Measurements from ENCODE around the gene LRGUK.

The LRGUK gene

DNA sequence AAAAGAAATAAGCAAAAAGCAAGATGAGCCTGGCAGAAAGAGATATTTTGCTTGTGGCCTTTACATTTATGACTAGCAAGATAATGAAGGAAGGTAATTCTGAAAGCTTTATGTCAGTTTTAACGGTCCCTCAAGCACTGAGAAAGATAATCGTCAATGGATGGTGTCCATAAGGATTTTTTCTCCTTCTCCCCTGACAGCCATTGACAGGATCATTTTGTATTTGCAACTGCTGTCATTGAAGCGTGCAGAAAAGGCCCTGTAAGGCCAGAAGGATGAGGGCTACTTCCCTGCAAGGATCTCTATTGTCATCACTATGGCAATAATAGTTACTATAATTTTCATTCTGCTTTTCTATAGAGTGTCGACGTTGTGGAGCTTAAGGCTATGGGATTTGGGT lies 994 bp upstream of the LRGUK start:
- no peak for DNase-seq (ENCODE audit: low read depth)

- no peak for DNase-seq (ENCODE audit: low read depth)
Observed at GRCh38 chr7:134126596-134126965, 559 bp upstream of the LRGUK start.

GRCh38 chr7:134128829-134129228 lies 1.7 kb downstream of the LRGUK start:
- DNase-seq (ENCODE audit: low read depth), result no peak

DNA sequence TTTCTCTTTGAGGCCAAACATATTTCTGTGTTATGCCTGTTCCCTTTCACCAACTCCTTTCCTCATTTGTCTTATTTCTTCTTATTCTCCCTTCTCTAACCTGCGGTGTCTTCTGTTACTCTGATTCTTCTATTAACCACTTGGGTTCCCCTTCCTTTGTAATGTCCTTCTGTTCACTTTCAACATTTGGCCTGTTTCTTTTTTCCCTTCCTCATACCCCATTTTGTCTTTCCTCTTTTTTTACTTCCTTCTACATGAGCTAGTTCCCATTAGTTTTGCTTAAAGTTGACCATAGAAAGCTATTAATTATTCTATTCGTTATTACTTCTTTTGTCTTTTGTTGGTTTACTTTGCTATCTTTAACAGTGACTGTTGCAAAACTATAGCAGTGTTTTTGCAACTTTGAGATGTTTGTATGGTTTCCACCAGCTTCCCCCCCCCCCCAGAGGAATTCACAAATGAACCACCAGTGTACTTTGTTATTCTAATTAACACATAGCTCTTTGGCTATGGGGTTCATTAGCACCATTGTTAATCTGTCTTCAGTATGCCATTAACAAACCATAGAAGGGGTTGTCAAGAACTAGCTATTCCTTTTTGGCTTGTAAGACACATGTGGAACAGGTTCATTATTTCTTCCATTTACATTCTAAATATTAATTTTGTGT lies 2.9 kb downstream of the LRGUK start:
- no peak for DNase-seq (ENCODE audit: low read depth)

DNA sequence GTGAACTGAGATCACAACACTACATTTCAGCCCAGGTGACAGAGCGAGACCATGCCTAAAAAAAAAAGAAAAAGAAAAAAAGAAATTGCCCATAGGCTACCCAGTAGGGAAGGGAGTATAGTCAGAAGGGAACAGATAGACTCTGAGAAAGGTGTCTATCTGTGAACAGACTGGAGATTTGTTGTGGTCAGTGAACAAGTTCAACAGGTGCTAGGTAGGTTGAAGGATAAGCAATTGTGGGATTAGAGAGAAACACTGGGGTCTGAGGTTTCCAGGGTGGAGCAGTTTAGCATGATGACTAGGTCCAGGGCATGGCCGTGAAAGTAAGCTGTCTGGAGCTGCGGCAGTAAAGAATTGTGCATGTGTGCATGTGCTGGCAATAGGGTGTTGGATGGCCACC lies 6.9 kb downstream of the LRGUK start:
- no peak for DNase-seq (ENCODE audit: low read depth)

GRCh38 chr7:134140889-134141867 lies 14.0 kb downstream of the LRGUK start:
- peak; percentile 20 for DNase-seq (ENCODE audit: low read depth)

DNA sequence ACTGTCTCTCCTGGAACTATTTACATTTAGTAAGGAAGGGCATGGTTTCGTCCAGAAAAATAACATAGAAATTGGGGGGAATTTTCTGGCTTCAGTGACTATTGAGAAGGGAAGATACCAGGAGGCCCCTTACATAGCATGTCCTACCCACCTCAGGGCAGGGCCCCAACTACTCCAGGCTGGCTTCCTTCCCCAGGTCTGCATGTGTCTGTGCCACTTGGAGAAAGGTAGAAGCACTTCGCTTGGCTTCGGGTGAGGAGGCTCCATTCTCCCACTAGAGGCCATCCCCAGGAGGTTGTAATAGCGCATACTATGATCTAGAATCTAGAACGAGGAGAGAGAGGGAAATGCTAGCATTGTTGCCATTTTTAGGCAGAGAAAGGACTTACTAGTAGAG lies 14.7 kb downstream of the LRGUK start:
- DNase-seq (ENCODE audit: low read depth), result no peak

- no peak for DNase-seq (ENCODE audit: low read depth)
Observed at GRCh38 chr7:134153493-134154136, 26.5 kb downstream of the LRGUK start.

- no peak for DNase-seq (ENCODE audit: low read depth)
Observed at GRCh38 chr7:134154581-134155130, 27.5 kb downstream of the LRGUK start.

DNA sequence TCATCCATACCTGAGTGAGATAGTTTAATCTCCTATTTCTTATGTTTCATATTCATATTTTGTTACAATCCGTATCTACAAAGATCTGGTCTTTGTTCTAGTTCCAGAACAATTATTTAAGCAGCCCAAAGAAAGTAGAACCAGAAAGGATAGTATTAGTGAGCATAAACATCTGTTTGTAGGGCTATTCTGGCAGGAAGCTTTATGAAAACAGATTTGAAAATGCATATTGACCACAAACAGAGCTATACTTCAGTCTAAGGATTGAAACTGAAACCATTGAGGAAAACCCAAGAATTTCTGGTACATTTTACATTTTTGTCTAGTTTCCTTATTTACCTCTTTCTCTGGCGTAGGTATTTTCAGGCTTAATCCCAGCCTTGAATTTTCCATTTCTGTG lies 28.1 kb downstream of the LRGUK start:
- DNase-seq (ENCODE audit: low read depth), result no peak

- no peak for DNase-seq (ENCODE audit: low read depth)
Observed at GRCh38 chr7:134155871-134156270, 28.7 kb downstream of the LRGUK start.

GRCh38 chr7:134165252-134165651 lies 38.1 kb downstream of the LRGUK start:
- no peak for DNase-seq (ENCODE audit: low read depth)

DNA sequence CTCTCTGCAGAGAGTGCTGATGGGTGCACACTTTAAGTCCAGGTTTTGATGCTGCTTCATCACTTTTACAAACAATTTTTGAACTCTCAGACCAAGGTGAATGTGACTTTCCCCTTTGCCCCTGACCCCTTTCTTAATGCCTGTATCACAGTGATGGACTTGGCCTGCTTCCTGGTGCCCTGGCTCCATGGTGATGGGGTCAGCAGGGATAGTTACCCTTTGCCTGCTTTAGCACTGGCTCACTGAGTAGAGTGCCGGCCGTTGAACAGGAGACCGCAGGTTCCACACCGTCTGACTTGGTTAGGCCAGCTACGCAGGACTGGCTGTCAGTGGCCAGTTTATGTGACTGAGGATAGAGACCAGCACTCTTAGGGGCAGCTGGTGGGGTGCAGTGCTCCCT lies 40.1 kb downstream of the LRGUK start:
- no peak for DNase-seq (ENCODE audit: low read depth)

GRCh38 chr7:134167841-134168240 lies 40.7 kb downstream of the LRGUK start:
- no peak for DNase-seq (ENCODE audit: low read depth)

GRCh38 chr7:134174795-134175261 lies 47.7 kb downstream of the LRGUK start:
- DNase-seq (ENCODE audit: low read depth), result no peak

DNA sequence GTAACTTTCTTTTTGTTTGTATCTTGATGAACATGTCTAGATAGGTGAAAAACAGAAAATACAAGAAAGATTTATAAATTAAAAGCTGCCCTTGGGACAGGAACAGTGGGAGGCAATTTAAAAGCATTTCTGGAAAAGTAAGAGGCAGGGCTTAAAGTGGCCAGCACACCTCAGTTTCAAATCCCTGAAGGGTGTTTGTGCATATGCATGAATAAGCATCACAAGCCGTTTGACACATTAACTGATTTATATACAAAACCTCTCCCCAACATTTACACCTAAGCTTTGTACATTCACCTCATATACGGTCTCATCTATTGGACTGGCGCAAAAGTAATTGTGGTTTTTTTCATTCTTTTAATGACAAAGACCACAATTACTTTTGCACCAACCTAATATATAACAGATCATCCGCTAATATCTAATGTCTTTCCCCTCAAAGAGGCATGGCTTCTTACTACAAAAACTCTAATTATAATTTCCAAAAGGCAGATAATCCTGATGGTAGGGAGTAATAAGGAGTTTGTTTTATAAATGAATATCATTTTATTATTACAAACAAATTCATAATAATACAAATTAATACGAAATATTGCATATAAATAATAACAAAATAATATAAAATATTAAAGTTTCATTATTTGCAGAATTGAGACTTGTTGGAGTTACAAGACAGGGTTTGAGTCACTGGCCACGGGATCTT lies 48.3 kb downstream of the LRGUK start:
- DNase-seq (ENCODE audit: low read depth), result no peak

DNA sequence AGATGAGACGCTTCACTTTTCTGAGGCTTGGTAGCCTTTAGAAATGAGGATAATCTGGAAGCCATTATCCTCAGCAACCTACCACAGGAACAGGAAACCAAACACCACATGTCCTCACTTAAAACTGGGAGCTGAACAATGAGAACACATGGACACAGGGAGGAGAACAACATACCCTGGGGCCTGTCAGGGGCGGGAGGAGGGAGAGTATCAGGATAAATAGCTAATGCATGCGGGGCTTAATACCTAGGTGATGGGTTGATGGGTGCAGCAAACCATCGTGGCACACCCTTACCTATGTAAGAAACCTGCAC lies 48.9 kb downstream of the LRGUK start:
- DNase-seq (ENCODE audit: low read depth), result no peak

GRCh38 chr7:134179036-134180011 lies 52.2 kb downstream of the LRGUK start:
- DNase-seq (ENCODE audit: low read depth), result no peak

- DNase-seq (ENCODE audit: low read depth), result no peak
Observed at GRCh38 chr7:134180376-134180775, 53.2 kb downstream of the LRGUK start.

DNA sequence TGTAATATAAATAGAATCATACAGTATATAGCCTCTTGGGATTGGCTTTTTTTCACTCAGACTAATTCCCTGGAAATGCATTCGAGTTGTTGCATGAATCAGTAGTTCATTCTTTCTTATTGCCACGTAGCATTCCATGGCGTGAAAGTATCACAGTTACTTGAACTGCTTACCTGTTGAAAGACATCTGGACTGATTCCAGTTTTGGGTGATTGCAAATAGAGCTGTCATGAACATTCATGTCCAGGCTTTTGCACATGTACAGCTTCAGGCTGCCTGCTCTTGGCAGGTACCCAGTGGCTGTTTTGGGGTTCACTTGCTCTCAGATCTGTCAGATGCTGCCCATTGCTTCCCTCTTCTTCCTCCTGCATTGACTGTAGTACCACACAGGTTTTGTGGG lies 54.9 kb downstream of the LRGUK start:
- no peak for DNase-seq (ENCODE audit: low read depth)

- DNase-seq (ENCODE audit: low read depth), result no peak
Observed at GRCh38 chr7:134184767-134185166, 57.6 kb downstream of the LRGUK start.

Data from activated T-cell treated with anti-CD3 and anti-CD28 coated beads for 24 hours (primary cell).